ENCODE measurements around the gene GALNT2.

GRCh38 chr1:230077011-230077410 lies 10.0 kb downstream of the GALNT2 start:
- TF ChIP-seq, protein P1, sequence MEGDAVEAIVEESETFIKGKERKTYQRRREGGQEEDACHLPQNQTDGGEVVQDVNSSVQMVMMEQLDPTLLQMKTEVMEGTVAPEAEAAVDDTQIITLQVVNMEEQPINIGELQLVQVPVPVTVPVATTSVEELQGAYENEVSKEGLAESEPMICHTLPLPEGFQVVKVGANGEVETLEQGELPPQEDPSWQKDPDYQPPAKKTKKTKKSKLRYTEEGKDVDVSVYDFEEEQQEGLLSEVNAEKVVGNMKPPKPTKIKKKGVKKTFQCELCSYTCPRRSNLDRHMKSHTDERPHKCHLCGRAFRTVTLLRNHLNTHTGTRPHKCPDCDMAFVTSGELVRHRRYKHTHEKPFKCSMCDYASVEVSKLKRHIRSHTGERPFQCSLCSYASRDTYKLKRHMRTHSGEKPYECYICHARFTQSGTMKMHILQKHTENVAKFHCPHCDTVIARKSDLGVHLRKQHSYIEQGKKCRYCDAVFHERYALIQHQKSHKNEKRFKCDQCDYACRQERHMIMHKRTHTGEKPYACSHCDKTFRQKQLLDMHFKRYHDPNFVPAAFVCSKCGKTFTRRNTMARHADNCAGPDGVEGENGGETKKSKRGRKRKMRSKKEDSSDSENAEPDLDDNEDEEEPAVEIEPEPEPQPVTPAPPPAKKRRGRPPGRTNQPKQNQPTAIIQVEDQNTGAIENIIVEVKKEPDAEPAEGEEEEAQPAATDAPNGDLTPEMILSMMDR (IDR thresholded peaks at IDR 0.05; ENCODE audit: low read length): no peak
- TF ChIP-seq EZH2 (optimal IDR thresholded peaks at IDR 0.05; ENCODE audit: low read depth, low read length): no peak
- TF ChIP-seq EZH2phosphoT487 (IDR thresholded peaks at IDR 0.05; ENCODE audit: low read length): no peak

Measured in MM.1S (cell line).